ENCODE measurements around the gene ANGEL1. TPM values are rescaled to one million over a fixed set of nuclear protein-coding genes. Genes with fewer than 3 reads are reported as not detected.
A peak's percentile ranks its signal among the peaks of the same experiment; 100 is the strongest.

The ANGEL1 gene
- total and polyA plus RNA-seq, 11 donors: 9.3 to 16.3 (median 13.3) TPM

- no peaks in the 10 kb centered on the region for H3K9me3 ChIP-seq
- intact Hi-C loops (cut with DNase I): no loop called here
- peak overlapping the region; percentile 62 to 96 (median 80) for H3K4me3 ChIP-seq
- WGBS, 4 donors: 0 to 2% (median 0%) methylated on average over 9 to 20 of the region's 20 CpGs
- no peak for TF ChIP-seq CTCF (IDR thresholded peaks at IDR 0.05)
- TF ChIP-seq POLR2A (IDR thresholded peaks at IDR 0.05): no peak
- H3K27ac ChIP-seq: peak overlapping the region; percentile 79 to 96 (median 90)
- peaks cover 0 to 37% (median 22%) of the 10 kb centered on the region in 12 donors for H3K4me1 ChIP-seq
- no peaks in the 10 kb centered on the region for H3K27me3 ChIP-seq
- ATAC-seq: peak in 2 of 4 donors; percentile 5 to 24
- no peak for DNase-seq
- peaks cover 0 to 31% (median 23%) of the 10 kb centered on the region in 9 donors for H3K36me3 ChIP-seq
Observed at GRCh38 chr14:76812093-76812421, 625 bp downstream of the ANGEL1 start.

- 63 to 70% (median 66%) methylated on average over 4 of the region's 4 CpGs for WGBS, 4 donors
- ATAC-seq: peak in 1 of 4 donors; percentile 5
- Histone ChIP-seq H3K27me3 (no peaks in the 10 kb centered on the region), H3K27ac (peak overlapping the region; percentile 79 to 96 (median 90)), H3K4me1 (peaks cover 0 to 37% (median 22%) of the 10 kb centered on the region in 12 donors), H3K4me3 (peak overlapping the region; percentile 62 to 96 (median 80)), H3K9me3 (no peaks in the 10 kb centered on the region), H3K36me3 (peaks cover 0 to 36% (median 28%) of the 10 kb centered on the region in 9 donors)
- TF ChIP-seq CTCF (IDR thresholded peaks at IDR 0.05) (no peak), POLR2A (IDR thresholded peaks at IDR 0.05) (no peak)
- no peak for DNase-seq
- intact Hi-C loops (cut with DNase I): loop anchor here in 1 of 10 donors (2.0 kb wide), 1 partner anchor 101 kb away; no protein-coding TSS in a partner anchor
Observed at GRCh38 chr14:76811561-76811960, 1.1 kb downstream of the ANGEL1 start.

- WGBS, 4 donors: 1 to 4% (median 2%) methylated on average over 7 to 9 of the region's 9 CpGs
- DNase-seq (peak in 2 of 5 donors; percentile 27 to 28), ATAC-seq (peak in 3 of 4 donors; percentile 24 to 45 (median 34))
- Histone ChIP-seq H3K27ac (peak overlapping the region in 10 of 12 donors; percentile 80 to 96 (median 92)), H3K27me3 (no peaks in the 10 kb centered on the region), H3K36me3 (peaks cover 0 to 42% (median 34%) of the 10 kb centered on the region in 9 donors), H3K4me3 (peak overlapping the region in 10 of 12 donors; percentile 5 to 96 (median 80)), H3K9me3 (no peaks in the 10 kb centered on the region), H3K4me1 (peaks cover 0 to 37% (median 22%) of the 10 kb centered on the region in 12 donors)
- TF ChIP-seq POLR2A (IDR thresholded peaks at IDR 0.05) (no peak), CTCF (IDR thresholded peaks at IDR 0.05) (peak; percentile 17 to 63 (median 43))
- intact Hi-C loops (cut with DNase I): loop anchor here in 1 of 10 donors (2.0 kb wide), 1 partner anchor 100 kb away; no protein-coding TSS in a partner anchor
Observed at GRCh38 chr14:76810953-76811400, 1.7 kb downstream of the ANGEL1 start.

- H3K4me3 ChIP-seq: peak overlapping the region in 9 of 12 donors; percentile 74 to 96 (median 80)
- DNase-seq: no peak
- TF ChIP-seq CTCF (IDR thresholded peaks at IDR 0.05): no peak
- no peak for TF ChIP-seq POLR2A (IDR thresholded peaks at IDR 0.05)
- no peaks in the 10 kb centered on the region for H3K27me3 ChIP-seq
- no peaks in the 10 kb centered on the region for H3K9me3 ChIP-seq
- intact Hi-C loops (cut with DNase I): loop anchor here in 1 of 10 donors (2.0 kb wide), 1 partner anchor 100 kb away; no protein-coding TSS in a partner anchor
- H3K36me3 ChIP-seq: peaks cover 0 to 47% (median 37%) of the 10 kb centered on the region in 9 donors
- H3K27ac ChIP-seq: peak overlapping the region in 9 of 12 donors; percentile 80 to 96 (median 92)
- H3K4me1 ChIP-seq: peaks cover 0 to 36% (median 22%) of the 10 kb centered on the region in 12 donors
- WGBS, 4 donors: 12 to 20% (median 15%) methylated on average over 3 of the region's 3 CpGs
- ATAC-seq: no peak
Observed at GRCh38 chr14:76810525-76810924, 2.2 kb downstream of the ANGEL1 start.

Measured in heart left ventricle (tissue), 16 donors.